SK-N-SH (cell line): ENCODE measurements around the gene ALX1. TPM values are rescaled to one million over a fixed set of nuclear protein-coding genes. Genes with fewer than 3 reads are reported as not detected.
A peak's percentile ranks its signal among the peaks of the same experiment; 100 is the strongest.

Experiments used
- CTCF ChIA-PET: fragments of 300-600, 350-600 bp; formaldehyde crosslinking; extraction: SDS; loops from one replicate; lab custom pipeline; 2021; lab: Yijun Ruan, JAX
- POLR2A ChIA-PET: fragments of 350-600 bp; sonication (Branson Sonifier 250); formaldehyde crosslinking; extraction: SDS; loops from one replicate; lab custom pipeline; 2020; ENCODE audit warnings: antibody characterized with exemption, inconsistent platforms; lab: Yijun Ruan, JAX
- DNase-seq: peaks from one replicate; pipeline ENCODE4 v3.0.0; 2012
- H2AFZ ChIP-seq: fragments of 200-600 bp; sonication (generic); 2 replicates; pipeline ENCODE4 v1.8.1; 2016; ENCODE audit warnings: antibody characterized with exemption, mild to moderate bottlenecking, low read depth
- H3F3A ChIP-seq: fragments of 200-600 bp; sonication (generic); replicated peaks from 2 replicates; pipeline ENCODE3; 2016; ENCODE audit warnings: antibody characterized with exemption, mild to moderate bottlenecking; ENCODE audit not compliant: insufficient read depth
- H3K27ac ChIP-seq, 2 experiments: fragments of 200-500 bp in 1 of 2; fragments of 200-600 bp in 1 of 2; sonication (Bioruptor generic) in 1 of 2; sonication (generic), shearing (Covaris generic) in 1 of 2; 2 replicates each; pipeline versions ENCODE4 v1.5.1 to v1.6.1; 2014 to 2016; ENCODE audit warnings: low read depth in 2 of 2, inconsistent platforms in 1 of 2, low read length in 1 of 2, mild to moderate bottlenecking in 1 of 2, mixed read lengths in 1 of 2
- H3K27me3 ChIP-seq: fragments of 200-600 bp; sonication (generic), shearing (Covaris generic); 2 replicates; pipeline ENCODE4 v1.6.1; 2016; ENCODE audit warnings: mixed run types; ENCODE audit not compliant: insufficient read depth
- H3K36me3 ChIP-seq, 2 experiments: fragments of 200-500 bp in 1 of 2; fragments of 200-600 bp in 1 of 2; sonication (Bioruptor generic) in 1 of 2; sonication (generic) in 1 of 2; replicated peaks in 1 of 2; 2 replicates each; pipeline versions ENCODE3 to v1.5.1; 2014 to 2016; ENCODE audit warnings: low read length in 1 of 2, mild to moderate bottlenecking in 1 of 2; ENCODE audit not compliant: insufficient read depth in 2 of 2, control insufficient read depth in 1 of 2
- H3K4me1 ChIP-seq, 2 experiments: fragments of 200-500 bp in 1 of 2; fragments of 200-600 bp in 1 of 2; sonication (Bioruptor generic) in 1 of 2; sonication (generic), shearing (Covaris generic) in 1 of 2; 2 replicates each; pipeline versions ENCODE4 v1.5.1 to v1.6.1; 2014 to 2016; ENCODE audit warnings: low read depth in 1 of 2, low read length in 1 of 2, mixed run types in 1 of 2; ENCODE audit not compliant: insufficient read depth in 2 of 2, control insufficient read depth in 1 of 2
- H3K4me2 ChIP-seq: fragments of 200-600 bp; sonication (generic), shearing (Covaris generic); 2 replicates; pipeline ENCODE4 v1.6.1; 2017; ENCODE audit warnings: mixed run types
- H3K4me3 ChIP-seq, 2 experiments: fragments of 200-500 bp in 1 of 2; fragments of 200-600 bp in 1 of 2; sonication (Bioruptor generic) in 1 of 2; sonication (generic), shearing (Covaris generic) in 1 of 2; 2 replicates each; pipeline versions ENCODE4 v1.5.1 to v1.8.1; 2014 to 2016; ENCODE audit warnings: low read depth in 2 of 2, inconsistent platforms in 1 of 2, low read length in 1 of 2, mild to moderate bottlenecking in 1 of 2, mixed read lengths in 1 of 2, moderate library complexity in 1 of 2
- H3K79me2 ChIP-seq: fragments of 200-600 bp; sonication (generic); 2 replicates; pipeline ENCODE4 v1.8.1; 2017; ENCODE audit warnings: mild to moderate bottlenecking; ENCODE audit not compliant: insufficient read depth
- H3K9ac ChIP-seq: fragments of 200-600 bp; sonication (generic); 2 replicates; pipeline ENCODE4 v1.6.1; 2017; ENCODE audit warnings: mixed run types
- H3K9me2 ChIP-seq: fragments of 200-600 bp; sonication (generic); 2 replicates; pipeline ENCODE4 v1.6.1; 2017; ENCODE audit warnings: mixed run types
- H3K9me3 ChIP-seq: fragments of 200-600 bp; sonication (generic); 2 replicates; pipeline ENCODE4 v1.6.1; 2017; ENCODE audit warnings: mixed run types, mild to moderate bottlenecking, moderate library complexity
- H4K20me1 ChIP-seq: fragments of 200-600 bp; sonication (generic); 2 replicates; pipeline ENCODE4 v1.6.1; 2017; ENCODE audit warnings: mild to moderate bottlenecking, mixed run types; ENCODE audit not compliant: insufficient read depth
- CHD2 ChIP-seq: fragments of 150-350 bp; IDR thresholded peaks from 2 replicates; pipeline ENCODE4 v1.6.1; 2018; ENCODE audit warnings: low read length; ENCODE audit not compliant: partially characterized antibody
- ELF1 ChIP-seq: IDR thresholded peaks from 2 replicates; pipeline ENCODE4 v1.4.0; 2012
- FOXJ3 ChIP-seq: sonication (generic); formaldehyde crosslinking; IDR thresholded peaks from 2 replicates; pipeline ENCODE4 v1.5.1; 2020; ENCODE audit warnings: mild to moderate bottlenecking, missing genetic modification reagents
- GABPA ChIP-seq: IDR thresholded peaks from 2 replicates; pipeline ENCODE4 v1.4.0; 2012; ENCODE audit warnings: low read depth, mild to moderate bottlenecking
- GATA2 ChIP-seq: sonication (generic); formaldehyde crosslinking; IDR thresholded peaks from 2 replicates; pipeline ENCODE4 v1.5.0; 2020; ENCODE audit warnings: mild to moderate bottlenecking, missing genetic modification reagents
- RCOR1 ChIP-seq: fragments of 150-350 bp; IDR thresholded peaks from 2 replicates; pipeline ENCODE4 v1.6.1; 2017; ENCODE audit warnings: antibody characterized with exemption, low read length
- whole genome bisulfite sequencing: methylation state at CpG from one replicate; pipeline ENCODE4 v1.1.6; 2017; ENCODE audit warnings: low lambda C conversion rate; 5-methylcytosine and 5-hydroxymethylcytosine counted together
- polyA plus RNA-seq, 3 experiments: library from polyadenylated mRNA; depleted of rRNA; stranded (reverse); fragments of >200 nt; gene quantifications; 2 replicates each; pipeline ENCODE4 v1.2.3, GENCODE V29; 2012
- TF ChIP-seq, protein P1 (sequence below): IDR thresholded peaks from 2 replicates; pipeline ENCODE4 v1.6.1; 2012; ENCODE audit warnings: mild to moderate bottlenecking, low read depth, low read length, moderate library complexity
- TF ChIP-seq, protein P2 (sequence below): IDR thresholded peaks from 2 replicates; pipeline ENCODE4 v1.4.0; 2012; ENCODE audit warnings: low read depth, borderline replicate concordance

Gene ALX1
- polyA plus RNA-seq, 1 of the 3 experiments (the other 2 are of a cell fraction) = not detected

DNA sequence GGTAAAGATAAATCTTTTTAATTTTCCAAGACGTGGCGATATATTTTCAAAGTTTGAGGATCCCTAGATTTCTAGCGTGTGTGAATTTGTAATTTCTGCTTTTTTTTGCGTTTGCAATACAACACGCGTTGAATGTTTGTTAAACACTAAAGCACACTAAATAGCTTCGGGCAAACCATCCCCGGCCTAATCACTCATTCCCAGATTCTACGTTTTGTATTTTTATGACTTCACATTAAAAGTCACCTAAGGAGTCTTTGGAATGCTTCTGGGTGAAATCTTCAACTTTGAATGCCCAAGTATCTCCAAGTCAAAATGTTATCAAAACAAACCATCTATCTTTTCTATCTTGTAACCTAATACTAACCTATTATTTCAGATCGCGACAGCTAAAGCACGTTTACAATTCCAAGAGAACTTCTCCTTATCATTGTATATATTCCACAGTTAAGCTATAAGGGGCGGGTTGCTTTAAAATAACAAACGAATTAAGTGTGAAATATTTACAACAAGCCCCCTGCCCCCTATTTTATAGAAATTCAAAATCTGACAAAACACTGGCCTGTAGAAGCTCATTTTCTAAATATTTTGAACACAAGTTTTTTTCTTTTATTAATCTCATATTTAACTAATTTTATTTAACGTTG is 1.1 kb downstream of the ALX1 start:
- POLR2A ChIA-PET = no interaction called here
- Histone ChIP-seq H3K9ac (no peak overlapping the region), H3K9me3 (no peaks in the 10 kb centered on the region), H3K4me2 (peak overlapping the region; percentile 86), H3K36me3 (no peaks in the 10 kb centered on the region), H2AFZ (peak overlapping the region; percentile 69; the same call in 1 of the 2 replicates), H3K4me3 (peak overlapping the region; percentile 53 to 61; a peak in 3 of 4 replicates)
- no peak for TF ChIP-seq CHD2
- no peak for TF ChIP-seq RCOR1
- TF ChIP-seq, protein P1, sequence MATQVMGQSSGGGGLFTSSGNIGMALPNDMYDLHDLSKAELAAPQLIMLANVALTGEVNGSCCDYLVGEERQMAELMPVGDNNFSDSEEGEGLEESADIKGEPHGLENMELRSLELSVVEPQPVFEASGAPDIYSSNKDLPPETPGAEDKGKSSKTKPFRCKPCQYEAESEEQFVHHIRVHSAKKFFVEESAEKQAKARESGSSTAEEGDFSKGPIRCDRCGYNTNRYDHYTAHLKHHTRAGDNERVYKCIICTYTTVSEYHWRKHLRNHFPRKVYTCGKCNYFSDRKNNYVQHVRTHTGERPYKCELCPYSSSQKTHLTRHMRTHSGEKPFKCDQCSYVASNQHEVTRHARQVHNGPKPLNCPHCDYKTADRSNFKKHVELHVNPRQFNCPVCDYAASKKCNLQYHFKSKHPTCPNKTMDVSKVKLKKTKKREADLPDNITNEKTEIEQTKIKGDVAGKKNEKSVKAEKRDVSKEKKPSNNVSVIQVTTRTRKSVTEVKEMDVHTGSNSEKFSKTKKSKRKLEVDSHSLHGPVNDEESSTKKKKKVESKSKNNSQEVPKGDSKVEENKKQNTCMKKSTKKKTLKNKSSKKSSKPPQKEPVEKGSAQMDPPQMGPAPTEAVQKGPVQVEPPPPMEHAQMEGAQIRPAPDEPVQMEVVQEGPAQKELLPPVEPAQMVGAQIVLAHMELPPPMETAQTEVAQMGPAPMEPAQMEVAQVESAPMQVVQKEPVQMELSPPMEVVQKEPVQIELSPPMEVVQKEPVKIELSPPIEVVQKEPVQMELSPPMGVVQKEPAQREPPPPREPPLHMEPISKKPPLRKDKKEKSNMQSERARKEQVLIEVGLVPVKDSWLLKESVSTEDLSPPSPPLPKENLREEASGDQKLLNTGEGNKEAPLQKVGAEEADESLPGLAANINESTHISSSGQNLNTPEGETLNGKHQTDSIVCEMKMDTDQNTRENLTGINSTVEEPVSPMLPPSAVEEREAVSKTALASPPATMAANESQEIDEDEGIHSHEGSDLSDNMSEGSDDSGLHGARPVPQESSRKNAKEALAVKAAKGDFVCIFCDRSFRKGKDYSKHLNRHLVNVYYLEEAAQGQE = no peak
- TF ChIP-seq FOXJ3 (CRISPR knock-in tag) = no peak
- no peak for TF ChIP-seq GATA2 (CRISPR knock-in tag)
- TF ChIP-seq ELF1 = no peak
- TF ChIP-seq GABPA = no peak
- TF ChIP-seq, all 33 proteins: peak for 0
- H3F3A ChIP-seq = no peaks in the 10 kb centered on the region
- H3K4me1 ChIP-seq = peaks cover 0 to 2% of the 10 kb centered on the region in 2 experiments; a peak in 1 of 4 replicates
- H4K20me1 ChIP-seq = no peaks in the 10 kb centered on the region
- DNase-seq = no peak
- H3K27ac ChIP-seq = no peak overlapping the region
- H3K9me2 ChIP-seq = no peaks in the 10 kb centered on the region
- WGBS = 3% methylated on average over 15 of the region's 15 CpGs
- CTCF ChIA-PET = interaction anchor here (0.7 to 1.7 kb wide), 7 partner anchors 10 to 204 kb away, joined by 3 to 4 read pairs (median 3); no protein-coding TSS in a partner anchor
- H3K79me2 ChIP-seq = no peaks in the 10 kb centered on the region
- H3K27me3 ChIP-seq = peaks cover 34% of the 10 kb centered on the region

DNA sequence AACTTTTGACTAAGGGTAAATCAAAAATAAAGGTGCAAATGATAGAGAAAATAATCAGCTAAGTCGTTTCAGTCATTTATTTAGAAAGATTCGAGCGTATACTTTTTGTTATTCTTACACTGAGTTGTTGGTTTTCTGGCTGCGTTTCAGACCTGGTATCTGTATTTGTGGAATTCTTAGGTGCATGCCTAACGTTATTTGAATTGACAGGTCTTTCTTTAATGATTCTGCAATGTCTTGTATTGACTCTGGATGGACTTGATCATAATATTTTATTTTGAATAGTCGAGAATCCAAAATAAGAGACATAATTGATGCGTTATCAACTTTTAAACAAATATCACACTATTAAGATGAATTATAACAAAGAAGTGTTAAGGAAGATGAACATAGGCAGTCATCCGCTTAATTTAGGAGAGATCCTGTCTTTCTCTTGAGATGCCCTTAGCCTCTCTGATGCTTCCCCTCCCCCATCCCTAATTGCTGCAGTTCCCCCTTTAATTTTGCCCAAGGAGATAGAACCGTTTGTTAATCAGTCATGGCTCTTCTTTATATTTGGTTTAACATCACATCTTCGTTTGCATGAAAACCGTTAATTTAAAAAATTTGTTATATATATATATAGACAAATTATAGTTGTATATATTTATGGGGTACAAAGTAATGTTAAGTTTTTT is 1.8 kb downstream of the ALX1 start:
- Histone ChIP-seq H3F3A (no peaks in the 10 kb centered on the region), H3K4me2 (no peak overlapping the region)
- CTCF ChIA-PET = interaction anchor here (0.7 to 1.7 kb wide), 3 partner anchors 11 to 205 kb away, joined by 3 read pairs; no protein-coding TSS in a partner anchor

More for the DNA sequence above, 1.8 kb downstream of the ALX1 start:
- no peaks in the 10 kb centered on the region for H4K20me1 ChIP-seq
- no peak overlapping the region for H3K9ac ChIP-seq
- H3K4me3 ChIP-seq = no peak overlapping the region
- H2AFZ ChIP-seq = no peak overlapping the region
- 13% methylated on average over 11 of the region's 11 CpGs for WGBS
- H3K9me3 ChIP-seq = no peaks in the 10 kb centered on the region
- H3K36me3 ChIP-seq = no peaks in the 10 kb centered on the region
- DNase-seq = no peak
- H3K27ac ChIP-seq = no peak overlapping the region
- H3K9me2 ChIP-seq = no peaks in the 10 kb centered on the region
- peaks cover 34% of the 10 kb centered on the region for H3K27me3 ChIP-seq
- no peaks in the 10 kb centered on the region for H3K79me2 ChIP-seq
- no peak for TF ChIP-seq CHD2
- TF ChIP-seq, protein P2, sequence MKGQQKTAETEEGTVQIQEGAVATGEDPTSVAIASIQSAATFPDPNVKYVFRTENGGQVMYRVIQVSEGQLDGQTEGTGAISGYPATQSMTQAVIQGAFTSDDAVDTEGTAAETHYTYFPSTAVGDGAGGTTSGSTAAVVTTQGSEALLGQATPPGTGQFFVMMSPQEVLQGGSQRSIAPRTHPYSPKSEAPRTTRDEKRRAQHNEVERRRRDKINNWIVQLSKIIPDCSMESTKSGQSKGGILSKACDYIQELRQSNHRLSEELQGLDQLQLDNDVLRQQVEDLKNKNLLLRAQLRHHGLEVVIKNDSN = no peak
- H3K4me1 ChIP-seq = peaks cover 0 to 2% of the 10 kb centered on the region in 2 experiments; a peak in 1 of 4 replicates
- POLR2A ChIA-PET = no interaction called here
